Caco-2 (cell line): ENCODE measurements around the gene SH2D1B. TPM values are rescaled to one million over a fixed set of nuclear protein-coding genes. Genes with fewer than 3 reads are reported as not detected.

Experiments
- BruUV-seq: library from RNA; stranded (reverse); fragments of 400-500 nt; replicated peaks from 2 replicates; lab custom pipeline; 2021; lab: Mats Ljungman, UMichigan
- CTCF ChIA-PET: fragments of 300-600 bp; sonication (Branson Sonifier 250); formaldehyde crosslinking; loops from one replicate; lab custom pipeline; 2022; ENCODE audit warnings: antibody characterized with exemption; lab: Charles Lee
- POLR2A ChIA-PET: fragments of 300-600 bp; sonication (Branson Sonifier 250); formaldehyde crosslinking; loops from one replicate; lab custom pipeline; 2022; ENCODE audit warnings: antibody characterized with exemption; lab: Charles Lee
- DNase-seq, 2 experiments: peaks; one replicate each; pipeline versions ENCODE4 v3.0.0 to v3.0.0-alpha.2; 2020 to 2022
- H3K27me3 ChIP-seq: replicated peaks from 2 replicates; pipeline ENCODE4 v1.6.0; 2011; ENCODE audit warnings: low read length; ENCODE audit not compliant: control insufficient read depth, insufficient read depth
- H3K36me3 ChIP-seq: 2 replicates; pipeline ENCODE4 v1.5.1; 2011; ENCODE audit warnings: low read length; ENCODE audit not compliant: control insufficient read depth, insufficient read depth
- H3K4me1 ChIP-seq: fragments of 250-450 bp; sonication (Bioruptor Pico); 2 replicates; pipeline ENCODE4 v1.5.1; 2020; ENCODE audit warnings: mild to moderate bottlenecking
- H3K4me3 ChIP-seq: 2 replicates; pipeline ENCODE4 v1.5.1; 2011; ENCODE audit warnings: low read depth, mild to moderate bottlenecking, control low read depth, low read length
- H3K9me3 ChIP-seq: fragments of 250-450 bp; sonication (Bioruptor Pico); 2 replicates; pipeline ENCODE4 v1.5.1; 2020; ENCODE audit warnings: mild to moderate bottlenecking, moderate library complexity
- H3K27ac Mint-ChIP-seq: one replicate; pipeline ENCODE4 v1.8.0; 2022; ENCODE audit warnings: mixed read lengths; ENCODE audit not compliant: unreplicated experiment
- H3K27me3 Mint-ChIP-seq: one replicate; pipeline ENCODE4 v1.8.0; 2022; ENCODE audit warnings: mixed read lengths; ENCODE audit not compliant: insufficient read depth, unreplicated experiment
- H3K36me3 Mint-ChIP-seq: one replicate; pipeline ENCODE4 v1.8.0; 2022; ENCODE audit warnings: mild to moderate bottlenecking, mixed read lengths; ENCODE audit not compliant: insufficient read depth, unreplicated experiment
- H3K4me1 Mint-ChIP-seq: one replicate; pipeline ENCODE4 v1.8.0; 2022; ENCODE audit warnings: low read depth, mixed read lengths; ENCODE audit not compliant: unreplicated experiment
- H3K4me3 Mint-ChIP-seq: one replicate; pipeline ENCODE4 v1.8.0; 2022; ENCODE audit warnings: mild to moderate bottlenecking, moderate library complexity, mixed read lengths; ENCODE audit not compliant: unreplicated experiment
- H3K9me3 Mint-ChIP-seq: one replicate; pipeline ENCODE4 v1.8.0; 2022; ENCODE audit warnings: mixed read lengths; ENCODE audit not compliant: unreplicated experiment
- CTCF ChIP-seq, 2 experiments: fragments of 200-600 bp in 1 of 2; IDR thresholded peaks; 1 replicate in 1 of 2; 2 replicates in 1 of 2; pipeline versions ENCODE4 v1.5.1 to v1.8.0; 2011 to 2022; ENCODE audit warnings: antibody characterized with exemption in 1 of 2, control low read depth in 1 of 2, inconsistent platforms in 1 of 2, low read depth in 1 of 2, low read length in 1 of 2, mild to moderate bottlenecking in 1 of 2, moderate library complexity in 1 of 2; ENCODE audit not compliant: insufficient read depth in 1 of 2, severe bottlenecking in 1 of 2, unreplicated experiment in 1 of 2
- intact Hi-C: fragments of 100-400 bp; cut with micrococcal nuclease; formaldehyde crosslinking; loops from one replicate; pipeline ENCODE4 v1.10.0; 2022; ENCODE audit not compliant: unreplicated experiment
- total RNA-seq: library from RNA; stranded (reverse); gene quantifications from 2 replicates; pipeline ENCODE4 v1.2.3, GENCODE V29; 2022

The SH2D1B gene
- total RNA-seq, 1 experiment from 2014 or later = not detected

GRCh38 chr1:162366149-162366548 is 45.8 kb downstream of the SH2D1B start:
- no peaks in the 10 kb centered on the region for H3K36me3 Mint-ChIP-seq
- Histone ChIP-seq H3K4me1 (no peaks in the 10 kb centered on the region), H3K9me3 (no peaks in the 10 kb centered on the region), H3K36me3 (no peaks in the 10 kb centered on the region; the same call in 1 of the 2 replicates), H3K27me3 (no peaks in the 10 kb centered on the region), H3K4me3 (no peak overlapping the region)
- DNase-seq = no peak
- no peaks in the 10 kb centered on the region for H3K9me3 Mint-ChIP-seq
- no peak overlapping the region for H3K27ac Mint-ChIP-seq
- H3K27me3 Mint-ChIP-seq = no peaks in the 10 kb centered on the region
- TF ChIP-seq CTCF (IDR thresholded peaks at IDR 0.05; ENCODE audit: insufficient read depth in 1 of 2, low read depth in 1 of 2, low read length in 1 of 2, severe bottlenecking in 1 of 2, unreplicated experiment in 1 of 2) = no peak
- ChIA-PET POLR2A (no interaction called here), CTCF (interaction anchor here (1.5 kb wide), 1 partner anchor 8 kb away, joined by 3 read pairs; no protein-coding TSS in a partner anchor)
- BruUV-seq = no TSS peak
- H3K4me1 Mint-ChIP-seq = no peaks in the 10 kb centered on the region
- intact Hi-C loops = no loop called here
- no peak overlapping the region for H3K4me3 Mint-ChIP-seq

- H3K4me3 ChIP-seq = no peak overlapping the region
- no peaks in the 10 kb centered on the region for H3K9me3 ChIP-seq
- TF ChIP-seq CTCF (IDR thresholded peaks at IDR 0.05; ENCODE audit: insufficient read depth in 1 of 2, low read depth in 1 of 2, low read length in 1 of 2, severe bottlenecking in 1 of 2, unreplicated experiment in 1 of 2) = no peak
- H3K9me3 Mint-ChIP-seq = no peaks in the 10 kb centered on the region
- no peaks in the 10 kb centered on the region for H3K4me1 ChIP-seq
- intact Hi-C loops = no loop called here
- no peak overlapping the region for H3K4me3 Mint-ChIP-seq
- H3K36me3 Mint-ChIP-seq = no peaks in the 10 kb centered on the region
- no peak for DNase-seq
- ChIA-PET POLR2A (no interaction called here), CTCF (interaction anchor here (1.5 kb wide), 1 partner anchor 8 kb away, joined by 3 read pairs; no protein-coding TSS in a partner anchor)
- H3K27me3 ChIP-seq = no peaks in the 10 kb centered on the region
- BruUV-seq = no TSS peak
- H3K27me3 Mint-ChIP-seq = no peaks in the 10 kb centered on the region
- H3K27ac Mint-ChIP-seq = no peak overlapping the region
- no peaks in the 10 kb centered on the region for H3K4me1 Mint-ChIP-seq
- H3K36me3 ChIP-seq = no peaks in the 10 kb centered on the region; the same call in 1 of the 2 replicates
These were observed 46.5 kb downstream of the SH2D1B start for GRCh38 chr1:162365284-162366020.

GRCh38 chr1:162364498-162364897 is 47.4 kb downstream of the SH2D1B start:
- Mint-ChIP-seq H3K36me3 (no peaks in the 10 kb centered on the region), H3K4me1 (no peaks in the 10 kb centered on the region), H3K27ac (no peak overlapping the region), H3K4me3 (no peak overlapping the region), H3K9me3 (no peaks in the 10 kb centered on the region), H3K27me3 (no peaks in the 10 kb centered on the region)
- Histone ChIP-seq H3K27me3 (no peaks in the 10 kb centered on the region), H3K36me3 (no peaks in the 10 kb centered on the region; the same call in 1 of the 2 replicates), H3K4me3 (no peak overlapping the region), H3K9me3 (no peaks in the 10 kb centered on the region), H3K4me1 (no peaks in the 10 kb centered on the region)
- BruUV-seq = no TSS peak
- intact Hi-C loops = no loop called here
- POLR2A ChIA-PET = no interaction called here
- CTCF ChIA-PET = no interaction called here
- no peak for TF ChIP-seq CTCF (IDR thresholded peaks at IDR 0.05; ENCODE audit: insufficient read depth in 1 of 2, low read depth in 1 of 2, low read length in 1 of 2, severe bottlenecking in 1 of 2, unreplicated experiment in 1 of 2)
- DNase-seq = no peak
